RWPE1 (cell line): Measurements from ENCODE around the gene CFAP43.

Experiments
- CTCF ChIA-PET: fragments of 350-600 bp; sonication (Branson Sonifier 250); formaldehyde crosslinking; extraction: SDS; loops from one replicate; lab custom pipeline; 2021; lab: Yijun Ruan, JAX
- POLR2A ChIA-PET: fragments of 400-600 bp; formaldehyde crosslinking; extraction: SDS; loops from one replicate; lab custom pipeline; 2020; ENCODE audit warnings: antibody characterized with exemption; ENCODE audit not compliant: low non-redundant PET; lab: Yijun Ruan, JAX
- DNase-seq: peaks from one replicate; pipeline ENCODE4 v3.0.0; 2012; ENCODE audit warnings: low spot score
- H3K27ac ChIP-seq: fragments of 450-650 bp; 2 replicates; pipeline ENCODE4 v1.5.1; 2017
- TF ChIP-seq, protein P1 (sequence below): fragments of 450-650 bp; conservative IDR thresholded peaks from 2 replicates; pipeline ENCODE4 v1.5.1; 2017; ENCODE audit warnings: low read depth, mild to moderate bottlenecking

CFAP43 gene

DNA sequence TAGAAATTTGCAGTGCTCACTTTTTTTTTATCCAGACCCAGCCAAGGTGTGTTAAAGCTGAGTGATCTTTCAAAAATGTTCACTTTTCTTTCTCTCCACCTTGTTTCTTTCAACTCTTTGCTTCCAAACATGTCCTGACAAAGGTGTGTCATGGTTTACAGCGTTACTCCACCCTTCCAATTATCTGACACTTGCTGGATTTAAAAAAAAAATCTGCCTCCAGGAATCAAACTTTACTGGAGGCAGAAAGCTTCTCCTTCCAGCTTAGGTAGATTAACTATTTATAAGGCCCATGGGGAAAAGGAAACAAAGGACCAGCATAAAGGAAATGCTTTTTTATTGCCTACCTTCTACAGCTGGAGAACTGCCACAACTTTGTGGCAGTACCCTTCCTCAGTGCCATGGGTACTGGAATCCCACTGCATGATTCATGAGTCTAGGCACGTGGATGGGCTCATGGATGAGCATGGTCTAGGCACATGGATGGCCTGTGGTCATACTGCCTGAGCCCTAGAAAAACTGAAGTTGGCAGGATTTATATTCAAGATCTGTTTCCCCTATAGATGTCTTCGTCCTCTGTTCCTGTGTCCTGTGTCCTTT lies 146.3 kb downstream of the CFAP43 start, which contains the start of gene COL17A1:
Gene COL17A1 (minus strand): TSS at position 80 of the 600 bp plus-strand sequence. CDS start 5,207 bp downstream, outside the sequence.
- ChIA-PET POLR2A (no interaction called here), CTCF (interaction anchor here (0.6 to 1.2 kb wide), 5 partner anchors 9 to 382 kb away, joined by 3 to 5 read pairs (median 3); partner anchors contain the start of gene SFR1)
- peak within 1 kb of the TSS; percentile 91 for H3K27ac ChIP-seq
- DNase-seq = peak; percentile 70
- TF ChIP-seq, protein P1, sequence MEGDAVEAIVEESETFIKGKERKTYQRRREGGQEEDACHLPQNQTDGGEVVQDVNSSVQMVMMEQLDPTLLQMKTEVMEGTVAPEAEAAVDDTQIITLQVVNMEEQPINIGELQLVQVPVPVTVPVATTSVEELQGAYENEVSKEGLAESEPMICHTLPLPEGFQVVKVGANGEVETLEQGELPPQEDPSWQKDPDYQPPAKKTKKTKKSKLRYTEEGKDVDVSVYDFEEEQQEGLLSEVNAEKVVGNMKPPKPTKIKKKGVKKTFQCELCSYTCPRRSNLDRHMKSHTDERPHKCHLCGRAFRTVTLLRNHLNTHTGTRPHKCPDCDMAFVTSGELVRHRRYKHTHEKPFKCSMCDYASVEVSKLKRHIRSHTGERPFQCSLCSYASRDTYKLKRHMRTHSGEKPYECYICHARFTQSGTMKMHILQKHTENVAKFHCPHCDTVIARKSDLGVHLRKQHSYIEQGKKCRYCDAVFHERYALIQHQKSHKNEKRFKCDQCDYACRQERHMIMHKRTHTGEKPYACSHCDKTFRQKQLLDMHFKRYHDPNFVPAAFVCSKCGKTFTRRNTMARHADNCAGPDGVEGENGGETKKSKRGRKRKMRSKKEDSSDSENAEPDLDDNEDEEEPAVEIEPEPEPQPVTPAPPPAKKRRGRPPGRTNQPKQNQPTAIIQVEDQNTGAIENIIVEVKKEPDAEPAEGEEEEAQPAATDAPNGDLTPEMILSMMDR = no peak

DNA sequence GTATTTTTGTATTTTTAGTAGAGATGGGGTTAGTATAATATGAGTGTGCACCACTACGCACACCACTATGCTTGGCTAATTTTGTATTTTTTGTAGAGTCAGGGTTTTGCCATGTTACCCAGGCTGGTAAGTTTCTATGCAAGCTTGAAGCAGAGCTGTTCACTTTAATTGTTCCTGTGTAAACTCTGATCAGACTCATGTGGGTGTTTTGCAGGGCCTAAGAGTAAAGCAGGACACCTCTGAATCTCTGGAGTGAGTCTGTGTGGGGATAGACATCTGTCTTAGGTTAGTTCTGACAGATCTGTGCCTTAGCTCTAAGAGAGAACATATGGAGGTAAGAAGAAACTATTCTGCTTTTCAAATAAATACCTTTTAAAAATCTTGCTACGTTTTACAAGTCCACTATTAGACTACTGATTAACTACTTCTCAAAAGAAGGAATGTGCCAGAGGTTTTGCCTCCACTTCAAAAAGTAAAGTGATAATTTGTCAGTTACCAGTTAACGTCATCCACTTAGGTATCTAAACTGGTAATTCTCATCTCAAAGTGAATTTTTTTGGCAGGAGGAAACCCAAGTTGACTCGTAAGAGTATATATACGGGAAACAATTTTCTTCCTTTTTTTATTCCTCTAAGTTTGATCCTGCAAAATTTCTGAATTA lies 147.6 kb downstream of the CFAP43 start:
- POLR2A ChIA-PET = no interaction called here
- TF ChIP-seq, protein P1 = no peak
- no peak for DNase-seq
- H3K27ac ChIP-seq = peak overlapping the region; percentile 82
- CTCF ChIA-PET = interaction anchor here (0.6 to 1.6 kb wide), 3 partner anchors 11 to 38 kb away, joined by 3 to 8 read pairs (median 3); partner anchors contain the start of gene SFR1

DNA sequence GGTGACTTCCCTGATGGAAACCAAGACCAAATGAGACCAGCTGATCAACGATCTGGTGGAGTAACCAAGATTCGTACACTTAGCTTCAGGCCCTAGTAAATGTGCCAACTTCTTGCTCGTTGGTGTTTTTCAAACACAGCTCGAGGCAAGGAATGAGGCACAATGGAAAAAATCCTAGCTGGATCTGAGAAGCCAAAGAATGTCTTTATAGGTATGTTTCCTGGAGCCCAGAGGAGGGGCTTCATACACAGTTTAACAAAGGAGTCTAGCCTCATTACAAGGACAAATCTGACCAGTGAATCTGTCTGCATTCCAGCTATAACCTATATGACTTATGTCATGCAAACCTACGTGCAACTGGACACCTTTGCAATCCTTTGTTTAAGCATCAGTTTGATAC lies 150.2 kb downstream of the CFAP43 start:
- ChIA-PET CTCF (interaction anchor here (0.6 to 2.7 kb wide), 4 partner anchors 36 to 85 kb away, joined by 3 to 15 read pairs (median 6); partner anchors contain the start of gene SFR1), POLR2A (interaction anchor here (0.9 to 1.8 kb wide), 3 partner anchors 26 to 40 kb away, joined by 3 to 8 read pairs (median 4); partner anchors contain the start of gene SFR1)
- TF ChIP-seq, protein P1 = no peak

DNA sequence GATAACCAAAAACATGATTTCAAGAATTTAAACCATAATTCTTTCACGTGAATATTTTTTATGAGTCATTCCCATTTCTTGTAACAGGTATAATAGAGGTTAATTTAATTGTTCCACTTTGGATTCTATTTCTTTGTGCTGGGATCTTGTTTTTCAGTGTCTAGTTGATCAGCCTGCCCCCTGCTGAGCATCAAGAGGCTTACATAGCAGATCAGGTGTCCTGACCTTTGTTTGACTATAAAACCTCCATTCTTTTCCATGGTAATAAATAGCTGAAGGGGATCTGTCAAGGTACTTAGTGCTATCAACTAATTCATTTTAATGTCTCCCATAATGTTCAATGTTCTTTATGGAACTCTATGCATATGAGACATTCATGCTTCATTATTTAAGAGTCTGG lies 151.4 kb downstream of the CFAP43 start:
- DNase-seq = peak; percentile 42
- no peak overlapping the region for H3K27ac ChIP-seq
- ChIA-PET CTCF (interaction anchor here (0.6 to 2.7 kb wide), 8 partner anchors 8 to 59 kb away, joined by 3 to 15 read pairs (median 4); partner anchors contain the start of gene SFR1), POLR2A (interaction anchor here (1.8 kb wide), 1 partner anchor 42 kb away, joined by 8 read pairs; the partner anchor contains the start of gene SFR1)
- TF ChIP-seq, protein P1 = no peak; the same call in 1 of the 2 replicates

More for the DNA sequence above, 150.2 kb downstream of the CFAP43 start:
- no peak for DNase-seq
- H3K27ac ChIP-seq = peak overlapping the region; percentile 76
